Measurements from ENCODE around the gene RFX3. TPM values are rescaled to one million over a fixed set of nuclear protein-coding genes. Genes with fewer than 3 reads are reported as not detected.
"Not testable (repeated sequence)": the region's sequence is repeated elsewhere in the genome, so short reads cannot be mapped to it uniquely, and the experiment has no call there.

RFX3 gene
- total RNA-seq, 1 experiment from 2014 or later, result 2.5 TPM

- no peak for DNase-seq (ENCODE audit: low read depth)
Observed at GRCh38 chr9:3359048-3359692, 166.6 kb downstream of the RFX3 start.

GRCh38 chr9:3348169-3348568, 177.6 kb downstream of the RFX3 start:
- no peak for DNase-seq (ENCODE audit: low read depth)

GRCh38 chr9:3346549-3346948, 179.3 kb downstream of the RFX3 start:
- no peak for DNase-seq (ENCODE audit: low read depth)

- DNase-seq (ENCODE audit: low read depth), result peak; percentile 30
Observed at GRCh38 chr9:3343671-3344070, 182.1 kb downstream of the RFX3 start.

- DNase-seq (ENCODE audit: low read depth), result peak; percentile 63
Observed at GRCh38 chr9:3342159-3342777, 183.5 kb downstream of the RFX3 start.

GRCh38 chr9:3337515-3338225, 188.1 kb downstream of the RFX3 start:
- DNase-seq (ENCODE audit: low read depth), result peak; percentile 71

- DNase-seq (ENCODE audit: low read depth), result no peak
Observed at GRCh38 chr9:3336951-3337350, 188.8 kb downstream of the RFX3 start.

- DNase-seq (ENCODE audit: low read depth), result no peak
Observed at GRCh38 chr9:3332802-3333201, 193.0 kb downstream of the RFX3 start.

- DNase-seq (ENCODE audit: low read depth), result peak; percentile 19
Observed at GRCh38 chr9:3331801-3332200, 194.0 kb downstream of the RFX3 start.

- DNase-seq (ENCODE audit: low read depth), result peak; percentile 43
Observed at GRCh38 chr9:3330792-3331420, 194.9 kb downstream of the RFX3 start.

- no peak for DNase-seq (ENCODE audit: low read depth)
Observed at GRCh38 chr9:3329361-3329760, 196.4 kb downstream of the RFX3 start.

GRCh38 chr9:3323714-3324113, 202.1 kb downstream of the RFX3 start:
- no peak for DNase-seq (ENCODE audit: low read depth)

- no peak for DNase-seq (ENCODE audit: low read depth)
Observed at GRCh38 chr9:3321186-3321585, 204.6 kb downstream of the RFX3 start.

GRCh38 chr9:3312595-3312994, 213.2 kb downstream of the RFX3 start:
- DNase-seq (ENCODE audit: low read depth), result not testable (repeated sequence)

- DNase-seq (ENCODE audit: low read depth), result no peak
Observed at GRCh38 chr9:3308609-3309008, 217.2 kb downstream of the RFX3 start.

GRCh38 chr9:3304388-3304787, 221.4 kb downstream of the RFX3 start:
- DNase-seq (ENCODE audit: low read depth), result not testable (repeated sequence)

- no peak for DNase-seq (ENCODE audit: low read depth)
Observed at GRCh38 chr9:3299872-3300271, 225.9 kb downstream of the RFX3 start.

GRCh38 chr9:3296536-3296935, 229.3 kb downstream of the RFX3 start:
- DNase-seq (ENCODE audit: low read depth), result no peak

GRCh38 chr9:3292311-3292710, 233.5 kb downstream of the RFX3 start:
- no peak for DNase-seq (ENCODE audit: low read depth)

- DNase-seq (ENCODE audit: low read depth), result no peak
Observed at GRCh38 chr9:3290231-3290840, 235.5 kb downstream of the RFX3 start.

GRCh38 chr9:3288686-3289085, 237.1 kb downstream of the RFX3 start:
- no peak for DNase-seq (ENCODE audit: low read depth)
